DOHH2 (cell line): Measurements from ENCODE around the gene LSM7.

Experiments used
- H3F3A ChIP-seq: fragments of 200-600 bp; sonication (generic), shearing (Covaris generic); 2 replicates; pipeline ENCODE4 v1.6.0; 2016; ENCODE audit warnings: antibody characterized with exemption, mild to moderate bottlenecking; ENCODE audit not compliant: control insufficient read depth, insufficient read depth
- H3K27ac ChIP-seq: fragments of 200-600 bp; sonication (generic); 2 replicates; pipeline ENCODE4 v1.5.1; 2014; ENCODE audit warnings: low read depth, mild to moderate bottlenecking, low read length, moderate library complexity
- H3K27me3 ChIP-seq: fragments of 200-600 bp; sonication (generic); 2 replicates; pipeline ENCODE4 v1.6.1; 2014; ENCODE audit warnings: mild to moderate bottlenecking, low read length, mixed read lengths; ENCODE audit not compliant: control insufficient read depth
- H3K36me3 ChIP-seq: fragments of 200-600 bp; sonication (generic); 2 replicates; pipeline ENCODE4 v1.6.1; 2014; ENCODE audit warnings: mild to moderate bottlenecking, low read length, moderate library complexity, mixed read lengths; ENCODE audit not compliant: control insufficient read depth
- H3K4me1 ChIP-seq: fragments of 200-600 bp; sonication (generic); 2 replicates; pipeline ENCODE4 v1.6.1; 2014; ENCODE audit warnings: mild to moderate bottlenecking, low read length, mixed read lengths; ENCODE audit not compliant: control insufficient read depth
- H3K4me2 ChIP-seq: fragments of 200-600 bp; sonication (generic); 2 replicates; pipeline ENCODE4 v1.6.0; 2014; ENCODE audit warnings: mild to moderate bottlenecking, low read length, moderate library complexity
- H3K4me3 ChIP-seq: fragments of 200-600 bp; sonication (generic); 2 replicates; pipeline ENCODE4 v1.5.1; 2014; ENCODE audit warnings: mild to moderate bottlenecking, low read length, mixed read lengths
- H3K79me2 ChIP-seq: fragments of 200-600 bp; sonication (generic); 2 replicates; pipeline ENCODE4 v1.6.1; 2014; ENCODE audit warnings: mild to moderate bottlenecking, low read length, mixed read lengths; ENCODE audit not compliant: control insufficient read depth
- H3K9me2 ChIP-seq: fragments of 200-600 bp; sonication (generic); replicated peaks from 2 replicates; pipeline ENCODE4 v1.6.1; 2014; ENCODE audit warnings: mild to moderate bottlenecking, low read length, mixed read lengths; ENCODE audit not compliant: control insufficient read depth
- H3K9me3 ChIP-seq: fragments of 200-600 bp; sonication (generic); 2 replicates; pipeline ENCODE4 v1.6.1; 2014; ENCODE audit warnings: antibody characterized with exemption, low read length, mixed read lengths; ENCODE audit not compliant: control insufficient read depth, insufficient read depth
- H4K20me1 ChIP-seq: fragments of 200-600 bp; sonication (generic); 2 replicates; pipeline ENCODE4 v1.6.0; 2014; ENCODE audit warnings: low read depth, mild to moderate bottlenecking, antibody characterized with exemption, low read length, moderate library complexity; ENCODE audit not compliant: control insufficient read depth, insufficient read depth
- EZH2phosphoT487 ChIP-seq: fragments of 200-600 bp; sonication (generic); IDR thresholded peaks from 2 replicates; pipeline ENCODE4 v1.6.1; 2017; ENCODE audit warnings: borderline replicate concordance, mild to moderate bottlenecking, antibody characterized with exemption, low read length, moderate library complexity, mixed read lengths
- TF ChIP-seq, protein P1 (sequence below): fragments of 200-600 bp; sonication (generic); IDR thresholded peaks from one replicate; pipeline ENCODE4 v1.5.1; 2014; ENCODE audit warnings: antibody characterized with exemption, mild to moderate bottlenecking, low read depth, low read length; ENCODE audit not compliant: poor library complexity, severe bottlenecking

LSM7 gene

DNA sequence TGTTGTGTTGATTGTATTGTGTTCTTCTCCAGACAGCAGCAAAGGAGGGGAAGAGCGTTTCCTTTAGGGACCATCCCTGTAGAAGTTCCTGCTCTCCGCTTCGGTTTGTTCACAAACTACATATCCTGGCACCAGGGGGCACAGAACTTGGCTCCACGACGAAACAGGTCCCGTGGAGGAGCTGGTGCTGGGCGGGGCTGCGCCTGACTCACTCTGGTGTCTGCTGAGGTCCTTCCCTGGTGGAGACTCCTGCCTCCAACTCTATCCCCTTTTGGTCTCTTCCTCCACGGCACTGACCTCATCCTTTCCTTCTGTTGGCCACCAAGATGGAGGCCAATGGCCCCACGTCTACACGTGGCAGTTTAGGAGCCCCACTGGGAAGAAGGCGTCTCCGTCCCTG is 46.4 kb upstream of the LSM7 start:
- Histone ChIP-seq H4K20me1 (no peaks in the 10 kb centered on the region), H3K36me3 (no peaks in the 10 kb centered on the region), H3K79me2 (no peaks in the 10 kb centered on the region), H3K27me3 (0 out of 2 replicates have a peak, but pooled peaks cover 2% of the 10 kb centered on the region), H3K4me2 (no peak overlapping the region), H3K27ac (no peak overlapping the region), H3K9me3 (peaks cover 21% of the 10 kb centered on the region), H3F3A (0 out of 2 replicates have a peak, but pooled peaks cover 2% of the 10 kb centered on the region), H3K4me1 (peaks cover 1% of the 10 kb centered on the region; the same call in 1 of the 2 replicates), H3K9me2 (no peaks in the 10 kb centered on the region), H3K4me3 (no peak overlapping the region)
- no peak for TF ChIP-seq EZH2phosphoT487
- TF ChIP-seq, protein P1, sequence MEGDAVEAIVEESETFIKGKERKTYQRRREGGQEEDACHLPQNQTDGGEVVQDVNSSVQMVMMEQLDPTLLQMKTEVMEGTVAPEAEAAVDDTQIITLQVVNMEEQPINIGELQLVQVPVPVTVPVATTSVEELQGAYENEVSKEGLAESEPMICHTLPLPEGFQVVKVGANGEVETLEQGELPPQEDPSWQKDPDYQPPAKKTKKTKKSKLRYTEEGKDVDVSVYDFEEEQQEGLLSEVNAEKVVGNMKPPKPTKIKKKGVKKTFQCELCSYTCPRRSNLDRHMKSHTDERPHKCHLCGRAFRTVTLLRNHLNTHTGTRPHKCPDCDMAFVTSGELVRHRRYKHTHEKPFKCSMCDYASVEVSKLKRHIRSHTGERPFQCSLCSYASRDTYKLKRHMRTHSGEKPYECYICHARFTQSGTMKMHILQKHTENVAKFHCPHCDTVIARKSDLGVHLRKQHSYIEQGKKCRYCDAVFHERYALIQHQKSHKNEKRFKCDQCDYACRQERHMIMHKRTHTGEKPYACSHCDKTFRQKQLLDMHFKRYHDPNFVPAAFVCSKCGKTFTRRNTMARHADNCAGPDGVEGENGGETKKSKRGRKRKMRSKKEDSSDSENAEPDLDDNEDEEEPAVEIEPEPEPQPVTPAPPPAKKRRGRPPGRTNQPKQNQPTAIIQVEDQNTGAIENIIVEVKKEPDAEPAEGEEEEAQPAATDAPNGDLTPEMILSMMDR, result no peak

DNA sequence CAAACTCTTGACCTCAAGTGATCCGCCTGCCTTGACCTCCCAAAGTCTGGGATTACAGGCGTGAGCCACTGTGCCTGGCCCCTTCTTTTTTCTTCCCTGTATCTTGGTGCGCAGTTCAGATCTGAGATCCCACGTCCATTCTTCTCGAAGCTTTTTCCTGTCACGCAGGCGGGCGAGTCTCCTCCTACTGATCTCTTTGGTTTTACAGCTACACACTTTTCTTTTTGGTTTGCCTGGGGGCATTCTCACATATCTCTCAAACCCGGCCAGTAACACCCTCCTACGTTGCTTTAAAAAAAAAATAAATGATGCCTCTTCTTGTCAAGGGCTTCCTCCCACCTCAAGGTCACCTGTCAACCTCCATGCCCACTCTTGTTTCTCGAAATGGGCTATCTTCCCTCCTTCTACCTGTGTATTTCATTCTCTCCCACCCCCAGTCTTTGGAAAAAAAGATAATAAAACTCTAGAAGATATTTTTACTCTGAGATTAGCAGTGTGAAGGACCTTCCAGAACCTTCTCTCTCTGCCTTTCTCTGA is 43.8 kb upstream of the LSM7 start:
- Histone ChIP-seq H3K9me3 (0 out of 2 replicates have a peak, but pooled peaks cover 8% of the 10 kb centered on the region), H3K4me3 (no peak overlapping the region), H3F3A (0 out of 2 replicates have a peak, but pooled peaks cover 2% of the 10 kb centered on the region), H3K27ac (no peak overlapping the region), H4K20me1 (no peaks in the 10 kb centered on the region), H3K79me2 (no peaks in the 10 kb centered on the region), H3K4me1 (peaks cover 4% of the 10 kb centered on the region; the same call in 1 of the 2 replicates), H3K36me3 (no peaks in the 10 kb centered on the region), H3K4me2 (no peak overlapping the region), H3K27me3 (0 out of 2 replicates have a peak, but pooled peaks cover 2% of the 10 kb centered on the region), H3K9me2 (no peaks in the 10 kb centered on the region)
- TF ChIP-seq, protein P1, result no peak
- TF ChIP-seq EZH2phosphoT487, result no peak

DNA sequence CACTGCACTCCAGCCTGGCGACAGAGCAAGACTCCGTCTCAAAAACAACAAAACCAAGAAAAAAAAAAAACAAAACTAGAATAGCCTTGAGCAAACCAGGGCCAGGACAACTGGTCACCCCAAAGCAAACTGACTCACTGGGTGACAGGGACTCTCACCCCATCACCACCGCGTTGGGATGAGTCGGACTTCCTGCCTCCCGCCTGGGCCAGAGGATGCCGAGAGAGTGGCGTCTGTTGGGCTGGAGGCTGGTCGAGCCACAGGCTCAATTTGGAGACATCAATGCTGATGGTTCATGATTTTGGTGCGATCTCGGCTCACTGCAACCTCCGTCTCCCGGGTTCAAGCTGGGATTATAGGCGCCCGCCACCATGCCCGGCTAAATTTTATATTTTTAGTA is 43.3 kb upstream of the LSM7 start:
- H3K4me1 ChIP-seq, result peaks cover 4% of the 10 kb centered on the region; the same call in 1 of the 2 replicates
- no peaks in the 10 kb centered on the region for H4K20me1 ChIP-seq
- TF ChIP-seq, protein P1, result no peak
- TF ChIP-seq EZH2phosphoT487, result no peak
- H3K79me2 ChIP-seq, result no peaks in the 10 kb centered on the region
- no peaks in the 10 kb centered on the region for H3K36me3 ChIP-seq
- H3K4me3 ChIP-seq, result no peak overlapping the region
- H3K4me2 ChIP-seq, result no peak overlapping the region
- H3F3A ChIP-seq, result 0 out of 2 replicates have a peak, but pooled peaks cover 2% of the 10 kb centered on the region
- no peak overlapping the region for H3K27ac ChIP-seq
- 0 out of 2 replicates have a peak, but pooled peaks cover 2% of the 10 kb centered on the region for H3K27me3 ChIP-seq
- no peaks in the 10 kb centered on the region for H3K9me2 ChIP-seq
- H3K9me3 ChIP-seq, result 0 out of 2 replicates have a peak, but pooled peaks cover 8% of the 10 kb centered on the region
